Lung (tissue), 16 donors: ENCODE measurements around the gene RO60. TPM values are rescaled to one million over a fixed set of nuclear protein-coding genes. Genes with fewer than 3 reads are reported as not detected.

ENCODE experiments used
- ATAC-seq: fragments of 200-7000 bp; cut with Tn5 transposase; one replicate; pipeline ENCODE4 v1.9.1; 2020; ENCODE audit warnings: moderate number of reproducible peaks; ENCODE audit not compliant: insufficient read depth, low FRiP score
- DNase-seq, 3 donors: peaks; one replicate each; pipeline ENCODE4 v3.0.0-alpha.2; 2013 to 2017
- H3K27ac ChIP-seq, 2 donors: one replicate each; pipeline ENCODE4 v1.5.1; 2013; ENCODE audit warnings: mild to moderate bottlenecking in 2 of 2, moderate library complexity in 2 of 2, control low read depth in 1 of 2, inconsistent platforms in 1 of 2, low read depth in 1 of 2, low read length in 1 of 2
- H3K27me3 ChIP-seq, 3 donors: one replicate each; pipeline ENCODE4 v1.5.1; 2013; ENCODE audit warnings: low read length in 2 of 3; ENCODE audit not compliant: control insufficient read depth in 3 of 3, insufficient read depth in 3 of 3
- H3K36me3 ChIP-seq, 4 donors: one replicate each; pipeline ENCODE4 v1.5.1; 2013; ENCODE audit warnings: low read length in 4 of 4, mild to moderate bottlenecking in 1 of 4, moderate library complexity in 1 of 4; ENCODE audit not compliant: control insufficient read depth in 4 of 4, insufficient read depth in 4 of 4
- H3K4me1 ChIP-seq, 5 donors: one replicate each; pipeline ENCODE4 v1.5.1; 2013; ENCODE audit warnings: low read length in 5 of 5, mild to moderate bottlenecking in 2 of 5, moderate library complexity in 1 of 5; ENCODE audit not compliant: control insufficient read depth in 5 of 5, insufficient read depth in 5 of 5
- H3K4me3 ChIP-seq: one replicate; pipeline ENCODE4 v1.5.1; 2013; ENCODE audit warnings: mild to moderate bottlenecking, control low read depth, moderate library complexity
- H3K9ac ChIP-seq, 2 donors: one replicate each; pipeline ENCODE4 v1.5.1; 2013; ENCODE audit warnings: low read length in 2 of 2, control low read depth in 1 of 2; ENCODE audit not compliant: insufficient read depth in 1 of 2
- H3K9me3 ChIP-seq, 4 donors: one replicate each; pipeline ENCODE4 v1.5.1; 2013; ENCODE audit warnings: low read length in 3 of 4, mild to moderate bottlenecking in 1 of 4, moderate library complexity in 1 of 4; ENCODE audit not compliant: control insufficient read depth in 4 of 4, insufficient read depth in 3 of 4
- WGBS, 2 donors: extraction: QIAGEN DNeasy Blood & Tissue Kit; methylation state at CpG; one replicate each; pipeline ENCODE4 v1.1.7; 2013; 5-methylcytosine and 5-hydroxymethylcytosine counted together
- long read RNA-seq, 5 donors: transcript quantifications; one replicate each; lab custom pipeline, GENCODE V29; 2026
- polyA plus RNA-seq, 2 donors: library from polyadenylated mRNA; stranded (reverse); fragments of 200-250 nt; gene quantifications; one replicate each; pipeline ENCODE4 v1.2.1, GENCODE V29; 2013
- total RNA-seq, 2 donors: library from RNA; depleted of rRNA in 1 of 2; stranded (reverse); fragments of >200 nt in 1 of 2; gene quantifications; one replicate each; pipeline ENCODE4 v1.2.1, GENCODE V29; 2014 to 2021
- TF ChIP-seq, protein P1 (sequence below): IDR thresholded peaks from 2 replicates; pipeline ENCODE4 v1.5.1; 2012; ENCODE audit warnings: mild to moderate bottlenecking; ENCODE audit errors: control extremely low read depth, extremely low read depth
- donor health status: control.
- donor health status: control.
- donor health status: Bipolar disorder and iron deficiency.
- donor health status: healthy.
- donor health status: DM: yes; HTN: yes; CAD: no.

The RO60 gene
- total RNA-seq (100 to 1,000 TPM in 1 of 2 donors, 10 to 100 TPM in 1; 50.5 to 147 TPM), polyA plus RNA-seq (10 to 100 TPM in 1 of 2 donors, 1 to 10 TPM in 1; 6.3 to 10.5 TPM)
- long read RNA-seq, donor 1, partial matches to known transcripts: 25 of 30 reads
- long read RNA-seq, donor 1, other reads (novel, unspliced or antisense): 0 of 30 reads
- long read RNA-seq, donor 2, full-length matches to known transcripts: 2 of 2 reads
- long read RNA-seq, donor 2, partial matches to known transcripts: 0 of 2 reads
- long read RNA-seq, donor 2, other reads (novel, unspliced or antisense): 0 of 2 reads
- long read RNA-seq, donor 3, full-length matches to known transcripts: 2 of 7 reads
- long read RNA-seq, donor 3, partial matches to known transcripts: 5 of 7 reads
- long read RNA-seq, donor 3, other reads (novel, unspliced or antisense): 0 of 7 reads
- long read RNA-seq, donor 4, full-length matches to known transcripts: 3 of 12 reads
- long read RNA-seq, donor 4, partial matches to known transcripts: 9 of 12 reads
- long read RNA-seq, donor 4, other reads (novel, unspliced or antisense): 0 of 12 reads
- long read RNA-seq, donor 5, full-length matches to known transcripts: 9 of 52 reads
- long read RNA-seq, donor 5, partial matches to known transcripts: 23 of 52 reads
- long read RNA-seq, donor 5, other reads (novel, unspliced or antisense): 20 of 52 reads

DNA sequence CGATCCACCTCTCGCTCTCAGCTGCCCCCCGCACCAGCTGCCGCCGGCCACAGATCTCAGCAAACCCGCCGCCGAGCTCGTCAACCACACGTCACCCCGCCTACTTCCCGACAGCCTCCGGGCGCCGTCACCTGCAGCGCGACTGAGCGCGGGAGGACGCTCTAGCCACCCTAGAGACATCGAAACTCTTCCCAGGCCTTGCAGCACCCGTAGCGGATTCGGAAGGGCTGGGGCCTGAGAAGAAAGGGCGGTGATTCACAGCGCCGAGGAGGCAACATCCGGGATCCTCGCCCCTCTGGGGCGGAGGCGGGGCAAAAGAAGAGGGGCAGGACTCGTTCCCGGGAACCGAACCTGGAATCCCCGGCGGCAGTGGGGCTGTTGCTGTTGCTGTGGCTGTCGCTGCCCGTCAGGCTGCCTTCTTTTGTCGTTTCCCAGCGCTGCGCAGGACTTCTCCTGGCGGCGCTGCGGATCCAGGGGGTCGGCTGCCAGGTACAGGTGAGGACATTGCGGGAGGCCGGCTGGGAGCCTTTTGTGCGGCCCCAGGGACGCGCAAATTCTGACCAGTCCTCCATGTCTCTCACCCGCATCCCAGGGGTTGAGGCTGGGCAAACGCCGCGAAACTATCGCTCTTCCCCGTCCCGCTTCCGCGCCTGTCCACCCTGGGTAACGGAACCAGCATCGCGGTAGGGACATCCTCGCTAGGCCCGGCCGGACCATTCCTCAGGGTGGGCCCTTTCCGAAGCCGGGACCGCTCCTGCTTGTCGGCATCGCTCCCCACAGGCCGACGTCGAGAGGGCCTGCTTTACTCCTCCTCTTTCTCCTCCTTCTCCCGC is at the start of gene RO60, which contains the start of gene UCHL5:
Gene RO60 (plus strand): TSS at position 331 of the 833 bp plus-strand sequence. CDS start 9,443 bp downstream, outside the sequence.
Gene UCHL5 (minus strand): TSS at position 79 of the 833 bp plus-strand sequence. CDS start 100 bp downstream, outside the sequence.
- Histone ChIP-seq H3K27me3 (no peaks in the 10 kb centered on the region), H3K4me3 (peak within 1 kb of the TSS; percentile 81), H3K27ac (peak within 1 kb of the TSS; percentile 98), H3K9me3 (no peaks in the 10 kb centered on the region), H3K36me3 (peaks cover 0 to 9% (median under 1%) of the 10 kb centered on the region in 4 donors), H3K4me1 (peaks cover 1 to 24% (median 8%) of the 10 kb centered on the region in 5 donors), H3K9ac (peak within 1 kb of the TSS; percentile 98)
- TF ChIP-seq, protein P1, sequence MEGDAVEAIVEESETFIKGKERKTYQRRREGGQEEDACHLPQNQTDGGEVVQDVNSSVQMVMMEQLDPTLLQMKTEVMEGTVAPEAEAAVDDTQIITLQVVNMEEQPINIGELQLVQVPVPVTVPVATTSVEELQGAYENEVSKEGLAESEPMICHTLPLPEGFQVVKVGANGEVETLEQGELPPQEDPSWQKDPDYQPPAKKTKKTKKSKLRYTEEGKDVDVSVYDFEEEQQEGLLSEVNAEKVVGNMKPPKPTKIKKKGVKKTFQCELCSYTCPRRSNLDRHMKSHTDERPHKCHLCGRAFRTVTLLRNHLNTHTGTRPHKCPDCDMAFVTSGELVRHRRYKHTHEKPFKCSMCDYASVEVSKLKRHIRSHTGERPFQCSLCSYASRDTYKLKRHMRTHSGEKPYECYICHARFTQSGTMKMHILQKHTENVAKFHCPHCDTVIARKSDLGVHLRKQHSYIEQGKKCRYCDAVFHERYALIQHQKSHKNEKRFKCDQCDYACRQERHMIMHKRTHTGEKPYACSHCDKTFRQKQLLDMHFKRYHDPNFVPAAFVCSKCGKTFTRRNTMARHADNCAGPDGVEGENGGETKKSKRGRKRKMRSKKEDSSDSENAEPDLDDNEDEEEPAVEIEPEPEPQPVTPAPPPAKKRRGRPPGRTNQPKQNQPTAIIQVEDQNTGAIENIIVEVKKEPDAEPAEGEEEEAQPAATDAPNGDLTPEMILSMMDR: no peak
- ATAC-seq: peak; percentile 96
- 0% methylated on average over 70 to 74 of the region's 74 CpGs for WGBS, 2 donors
- peak; percentile 98 to 99 (median 99) for DNase-seq

DNA sequence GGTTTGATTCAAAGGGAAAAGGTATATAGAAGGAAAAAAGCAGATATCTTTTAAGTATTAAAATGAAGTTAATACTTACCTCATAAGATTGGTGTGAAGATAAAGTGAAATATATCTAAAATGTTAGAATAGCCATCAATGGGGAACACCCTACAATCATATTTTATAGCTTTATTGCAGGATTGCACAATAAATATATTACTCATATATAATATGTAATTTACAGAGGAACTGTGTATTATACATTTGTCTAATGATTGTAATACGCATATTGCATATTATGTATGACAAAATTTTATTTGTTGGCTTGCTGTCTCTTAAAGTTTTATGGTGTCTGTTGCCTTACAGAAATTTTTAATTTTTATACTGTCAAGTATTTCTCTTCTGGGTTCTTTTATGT is 48.0 kb upstream of the RO60 start:
- no peak for DNase-seq
- H3K27me3 ChIP-seq: no peaks in the 10 kb centered on the region
- H3K27ac ChIP-seq: no peak overlapping the region
- ATAC-seq: no peak
- H3K9ac ChIP-seq: no peak overlapping the region
- peaks cover 0 to 5% (median 0%) of the 10 kb centered on the region in 5 donors for H3K4me1 ChIP-seq
- WGBS, 2 donors: 95% methylated on average over 1 of the region's 1 CpG
- H3K4me3 ChIP-seq: no peak overlapping the region
- H3K36me3 ChIP-seq: peaks cover 0 to 2% (median 1%) of the 10 kb centered on the region in 4 donors
- TF ChIP-seq, protein P1: no peak
- no peaks in the 10 kb centered on the region for H3K9me3 ChIP-seq

DNA sequence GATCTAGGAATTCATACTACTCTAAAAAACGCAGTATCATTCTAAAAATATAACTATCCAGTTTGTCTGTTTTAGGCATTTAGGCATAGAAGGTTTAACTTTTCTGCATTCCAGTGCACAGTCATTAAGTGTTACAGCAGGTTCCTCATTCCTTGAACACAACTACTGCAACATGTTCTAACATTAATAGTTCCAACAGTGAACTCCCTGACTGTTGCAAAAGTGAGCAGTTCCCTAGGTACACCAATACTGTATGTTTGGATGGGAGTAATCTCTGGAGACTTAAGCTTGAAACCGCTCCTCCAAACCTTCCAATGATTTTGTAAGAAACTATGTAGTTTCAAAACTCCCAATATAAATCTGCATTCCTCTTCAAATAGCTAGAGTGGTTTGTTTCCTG is 46.4 kb upstream of the RO60 start:
- no peak overlapping the region for H3K9ac ChIP-seq
- DNase-seq (no peak), ATAC-seq (peak; percentile 58)
- peaks cover 0 to 2% (median 1%) of the 10 kb centered on the region in 4 donors for H3K36me3 ChIP-seq
- H3K4me3 ChIP-seq: no peak overlapping the region
- TF ChIP-seq, protein P1: no peak
- WGBS, 2 donors: 76 to 84% methylated on average over 2 of the region's 2 CpGs
- peaks cover 0 to 5% (median 0%) of the 10 kb centered on the region in 5 donors for H3K4me1 ChIP-seq
- H3K27me3 ChIP-seq: no peaks in the 10 kb centered on the region
- H3K27ac ChIP-seq: no peak overlapping the region
- H3K9me3 ChIP-seq: no peaks in the 10 kb centered on the region
